Epithelial cell of proximal tubule (primary cell): ENCODE measurements around the gene TNIK. TPM values are rescaled to one million over a fixed set of nuclear protein-coding genes. Genes with fewer than 3 reads are reported as not detected.

Experiments used
- DNase-seq: peaks from one replicate; pipeline ENCODE4 v3.0.0-alpha.2; 2011; ENCODE audit warnings: low read depth
- H3K4me3 ChIP-seq: 2 replicates; pipeline ENCODE4 v1.5.1; 2011; ENCODE audit warnings: low read depth, mild to moderate bottlenecking, low read length
- total RNA-seq: library from RNA; depleted of rRNA; stranded (reverse); fragments of >200 nt; gene quantifications from 2 replicates; pipeline ENCODE4 v1.2.3, GENCODE V29; 2015
- TF ChIP-seq, protein P1 (sequence below): conservative IDR thresholded peaks from 2 replicates; pipeline ENCODE4 v1.5.1; 2012; ENCODE audit warnings: low read depth, mild to moderate bottlenecking, low read length

TNIK gene
- total RNA-seq, 1 donor from 2014 or later, result 11.8 TPM

DNA sequence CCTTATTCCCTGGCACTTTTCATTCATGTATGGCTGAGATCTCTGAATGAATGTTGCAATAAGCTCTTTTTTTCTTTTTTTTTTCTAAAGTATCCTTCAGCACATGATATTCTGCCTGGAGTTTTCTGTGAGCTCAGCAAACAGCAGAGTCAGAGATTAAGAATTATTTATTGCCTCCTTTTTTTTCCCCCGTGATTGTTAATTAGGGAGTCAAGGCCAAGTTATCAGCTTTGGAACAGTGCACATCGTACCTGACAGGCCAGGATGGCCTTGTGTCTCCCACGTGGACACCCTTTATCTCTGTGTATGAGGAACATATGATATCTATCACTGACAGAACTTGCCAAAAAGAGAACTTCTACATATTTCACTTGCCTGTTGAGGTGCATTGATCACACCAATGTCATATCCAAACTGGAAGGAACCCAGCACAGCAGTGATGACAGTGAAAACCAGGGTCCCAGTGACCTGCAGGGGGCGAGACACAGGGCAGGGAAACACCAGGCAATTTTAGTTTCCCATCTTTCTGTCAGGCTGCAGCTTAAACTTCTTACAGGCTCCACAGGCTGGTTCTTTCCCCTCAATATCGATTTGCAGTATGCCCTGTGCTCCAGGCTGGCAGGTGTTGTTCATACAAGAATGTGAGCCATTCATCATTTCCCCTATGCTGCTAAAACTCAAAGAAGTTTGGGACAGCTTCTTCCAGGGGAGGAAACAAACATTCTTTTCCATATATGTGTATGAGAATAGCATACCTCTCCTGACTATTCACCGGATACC, 441.9 kb downstream of the TNIK start:
- no peak overlapping the region for H3K4me3 ChIP-seq
- DNase-seq, result no peak
- TF ChIP-seq, protein P1, sequence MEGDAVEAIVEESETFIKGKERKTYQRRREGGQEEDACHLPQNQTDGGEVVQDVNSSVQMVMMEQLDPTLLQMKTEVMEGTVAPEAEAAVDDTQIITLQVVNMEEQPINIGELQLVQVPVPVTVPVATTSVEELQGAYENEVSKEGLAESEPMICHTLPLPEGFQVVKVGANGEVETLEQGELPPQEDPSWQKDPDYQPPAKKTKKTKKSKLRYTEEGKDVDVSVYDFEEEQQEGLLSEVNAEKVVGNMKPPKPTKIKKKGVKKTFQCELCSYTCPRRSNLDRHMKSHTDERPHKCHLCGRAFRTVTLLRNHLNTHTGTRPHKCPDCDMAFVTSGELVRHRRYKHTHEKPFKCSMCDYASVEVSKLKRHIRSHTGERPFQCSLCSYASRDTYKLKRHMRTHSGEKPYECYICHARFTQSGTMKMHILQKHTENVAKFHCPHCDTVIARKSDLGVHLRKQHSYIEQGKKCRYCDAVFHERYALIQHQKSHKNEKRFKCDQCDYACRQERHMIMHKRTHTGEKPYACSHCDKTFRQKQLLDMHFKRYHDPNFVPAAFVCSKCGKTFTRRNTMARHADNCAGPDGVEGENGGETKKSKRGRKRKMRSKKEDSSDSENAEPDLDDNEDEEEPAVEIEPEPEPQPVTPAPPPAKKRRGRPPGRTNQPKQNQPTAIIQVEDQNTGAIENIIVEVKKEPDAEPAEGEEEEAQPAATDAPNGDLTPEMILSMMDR, result peak; percentile 60

DNA sequence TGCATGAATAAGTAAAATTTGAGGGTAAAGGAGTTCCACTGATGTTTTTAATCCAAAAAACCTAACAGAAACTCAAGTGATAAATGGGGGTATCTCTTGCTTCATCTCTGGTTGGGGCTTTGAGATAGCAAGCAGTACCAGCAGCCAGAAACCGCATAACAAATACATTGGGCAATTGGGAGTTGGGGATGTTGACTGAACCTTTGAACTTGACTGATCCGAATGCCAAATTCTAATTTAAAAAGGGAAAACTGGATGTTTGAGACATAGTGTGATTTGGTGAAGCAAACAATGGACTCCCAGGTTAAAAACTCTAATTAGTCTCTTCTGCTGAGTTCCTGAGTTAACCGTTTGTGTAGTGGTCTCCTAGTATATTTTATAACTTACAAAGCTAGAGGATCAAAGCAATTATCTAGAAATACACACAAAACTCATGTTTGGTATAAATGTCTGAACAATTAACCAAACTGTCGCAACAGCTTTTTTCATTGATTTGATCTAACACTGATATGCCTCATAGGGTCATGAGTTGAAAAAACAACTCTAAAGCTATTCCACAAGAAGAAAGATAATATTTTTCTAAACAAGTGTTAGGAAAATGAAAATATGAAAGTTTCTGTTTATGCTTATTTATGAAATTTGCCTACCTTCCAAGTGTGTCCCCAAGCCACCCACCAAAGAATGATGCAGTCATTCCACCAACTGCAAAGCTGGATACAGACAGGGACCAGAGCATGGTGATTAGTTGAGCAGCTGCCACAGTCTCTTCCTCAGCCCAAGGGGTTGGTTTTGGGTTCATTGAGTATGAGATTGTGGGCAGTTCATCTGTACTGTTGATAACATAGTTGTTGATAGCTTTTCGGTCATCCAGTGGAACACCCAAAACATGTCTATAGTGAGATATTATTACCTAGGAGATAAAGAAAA, 446.1 kb downstream of the TNIK start:
- TF ChIP-seq, protein P1, result no peak
- no peak overlapping the region for H3K4me3 ChIP-seq
- DNase-seq, result no peak

DNA sequence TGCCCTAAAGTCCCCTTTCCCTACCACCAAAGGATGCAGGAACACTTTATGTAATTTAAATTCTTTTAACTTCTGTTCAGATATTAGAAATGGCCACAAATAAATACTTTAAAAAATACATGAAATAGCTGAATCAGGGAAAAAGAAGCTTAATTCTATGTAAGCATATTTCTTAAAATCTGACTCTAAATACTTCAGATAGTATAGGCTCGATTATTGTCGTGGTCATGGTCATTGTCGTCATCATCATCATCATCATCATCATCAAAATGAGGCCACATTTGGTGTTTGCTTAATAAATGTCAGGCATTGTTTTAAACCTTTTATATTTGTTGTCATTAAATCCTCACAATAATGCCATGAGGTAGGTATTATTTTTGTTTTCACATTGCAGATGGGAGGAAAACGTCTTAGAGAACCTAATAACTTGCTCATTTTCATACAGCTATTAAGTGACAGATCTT, 448.3 kb downstream of the TNIK start:
- H3K4me3 ChIP-seq, result no peak overlapping the region
- DNase-seq, result no peak
- TF ChIP-seq, protein P1, result no peak
